Inferior parietal cortex (tissue), 1 donor: ENCODE results near the gene UBAP1L.
"Not testable (repeated sequence)": the region's sequence is repeated elsewhere in the genome, so short reads cannot be mapped to it uniquely, and the experiment has no call there.

Experiments
- DNase-seq: peaks from one replicate; pipeline ENCODE4 v3.0.0-alpha.2; 2016; ENCODE audit errors: extremely low spot score

UBAP1L gene

GRCh38 chr15:65084500-65085206 is 30.3 kb downstream of the UBAP1L start:
- no peak for DNase-seq

GRCh38 chr15:65083262-65083701 is 31.7 kb downstream of the UBAP1L start:
- peak; percentile 39 for DNase-seq

- DNase-seq = no peak
Measured at GRCh38 chr15:65082303-65082953, 32.6 kb downstream of the UBAP1L start.

- DNase-seq = no peak
Measured at GRCh38 chr15:65081758-65082157, 33.2 kb downstream of the UBAP1L start.

GRCh38 chr15:65081270-65081669 is 33.7 kb downstream of the UBAP1L start:
- no peak for DNase-seq

- no peak for DNase-seq
Measured at GRCh38 chr15:65079580-65079979, 35.4 kb downstream of the UBAP1L start.

GRCh38 chr15:65077981-65078352 is 37.0 kb downstream of the UBAP1L start:
- no peak for DNase-seq

- no peak for DNase-seq
Measured at GRCh38 chr15:65077291-65077980, 37.6 kb downstream of the UBAP1L start.

GRCh38 chr15:65076486-65077290 is 38.3 kb downstream of the UBAP1L start, which contains the start of gene KBTBD13:
Gene KBTBD13 (plus strand): TSS chr15:65076746. CDS start chr15:65076816, 70 bp downstream.
- DNase-seq = no peak

- not testable (repeated sequence) for DNase-seq
Measured at GRCh38 chr15:65075607-65076395, 39.2 kb downstream of the UBAP1L start.

GRCh38 chr15:65074946-65075345 is 40.1 kb downstream of the UBAP1L start:
- not testable (repeated sequence) for DNase-seq

- no peak for DNase-seq
Measured at GRCh38 chr15:65072617-65073016, 42.4 kb downstream of the UBAP1L start.

GRCh38 chr15:65072027-65072426 is 43.0 kb downstream of the UBAP1L start:
- DNase-seq = no peak

GRCh38 chr15:65071381-65071811 is 43.6 kb downstream of the UBAP1L start:
- DNase-seq = no peak

GRCh38 chr15:65069779-65070546 is 45.0 kb downstream of the UBAP1L start:
- DNase-seq = no peak

- DNase-seq = no peak
Measured at GRCh38 chr15:65069179-65069578, 45.8 kb downstream of the UBAP1L start.

- no peak for DNase-seq
Measured at GRCh38 chr15:65068403-65068788, 46.6 kb downstream of the UBAP1L start.

GRCh38 chr15:65067645-65068402 is 47.2 kb downstream of the UBAP1L start, which contains the start of gene RASL12:
Gene RASL12 (minus strand): TSS chr15:65067991. CDS start chr15:65067835, 156 bp downstream.
- no peak for DNase-seq

GRCh38 chr15:65067317-65067644 is 47.7 kb downstream of the UBAP1L start:
- DNase-seq = no peak
